IPS-NIHi7 (cell line): ENCODE results near the gene DENND1A.

ENCODE experiments used
- DNase-seq: peaks from one replicate; pipeline ENCODE4 v3.0.0; 2012; ENCODE audit warnings: mixed read lengths; ENCODE audit errors: extremely low spot score

DENND1A gene

GRCh38 chr9:123426406-123426805 is 503.5 kb downstream of the DENND1A start:
- DNase-seq, result no peak

DNA sequence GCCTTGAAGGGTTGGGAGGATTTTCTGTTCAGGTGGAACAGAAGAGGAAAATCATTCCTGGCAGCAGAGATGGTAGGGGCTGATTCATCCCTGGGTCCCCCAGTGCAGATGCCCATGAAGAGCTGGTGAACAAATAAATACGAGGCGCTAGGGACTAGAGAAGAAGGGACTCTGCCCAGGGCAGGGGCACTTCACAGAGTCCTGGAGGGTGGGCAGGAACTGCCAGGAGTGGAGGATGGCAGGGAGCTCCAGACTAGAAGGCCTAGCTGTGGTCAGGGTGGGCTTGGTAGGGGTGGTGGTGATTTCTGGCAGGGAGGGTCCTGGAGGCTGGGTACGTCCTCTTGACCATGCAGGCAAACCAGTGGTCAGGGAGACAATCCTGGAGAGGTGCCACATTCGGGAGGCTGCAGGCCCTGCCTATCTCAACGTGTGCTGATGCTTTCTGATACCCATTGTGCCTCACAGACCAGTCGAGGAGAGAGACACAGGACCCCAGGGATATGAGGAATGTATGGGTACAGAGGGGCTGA is 504.0 kb downstream of the DENND1A start:
- no peak for DNase-seq

DNA sequence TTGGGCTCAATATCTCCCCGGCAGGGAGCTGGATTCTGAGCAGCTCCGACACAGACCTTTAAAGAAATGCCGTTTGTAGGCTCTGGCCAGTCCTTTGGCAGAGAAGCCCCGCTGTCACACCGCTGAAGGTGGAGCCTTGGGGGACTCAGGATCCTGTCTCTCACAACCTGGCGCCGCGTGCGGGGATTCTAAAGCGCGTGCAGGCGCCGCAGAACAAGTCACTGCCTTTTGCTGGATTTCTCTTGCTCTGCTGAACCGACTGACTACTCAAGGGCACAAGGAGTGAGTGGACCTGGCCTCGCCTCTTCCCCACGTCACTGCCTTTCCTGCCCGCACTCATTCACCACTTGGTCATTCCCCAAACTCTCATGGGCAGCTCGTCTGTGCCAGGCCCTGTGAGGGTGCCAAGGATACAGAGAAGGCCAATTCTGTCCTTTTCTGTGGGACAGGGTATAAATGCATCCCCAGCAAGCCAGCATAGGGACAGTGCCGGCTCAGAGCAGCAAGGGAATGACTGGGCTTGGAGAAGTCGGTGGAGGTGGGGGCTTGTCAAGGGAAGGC is 504.6 kb downstream of the DENND1A start:
- DNase-seq, result no peak

DNA sequence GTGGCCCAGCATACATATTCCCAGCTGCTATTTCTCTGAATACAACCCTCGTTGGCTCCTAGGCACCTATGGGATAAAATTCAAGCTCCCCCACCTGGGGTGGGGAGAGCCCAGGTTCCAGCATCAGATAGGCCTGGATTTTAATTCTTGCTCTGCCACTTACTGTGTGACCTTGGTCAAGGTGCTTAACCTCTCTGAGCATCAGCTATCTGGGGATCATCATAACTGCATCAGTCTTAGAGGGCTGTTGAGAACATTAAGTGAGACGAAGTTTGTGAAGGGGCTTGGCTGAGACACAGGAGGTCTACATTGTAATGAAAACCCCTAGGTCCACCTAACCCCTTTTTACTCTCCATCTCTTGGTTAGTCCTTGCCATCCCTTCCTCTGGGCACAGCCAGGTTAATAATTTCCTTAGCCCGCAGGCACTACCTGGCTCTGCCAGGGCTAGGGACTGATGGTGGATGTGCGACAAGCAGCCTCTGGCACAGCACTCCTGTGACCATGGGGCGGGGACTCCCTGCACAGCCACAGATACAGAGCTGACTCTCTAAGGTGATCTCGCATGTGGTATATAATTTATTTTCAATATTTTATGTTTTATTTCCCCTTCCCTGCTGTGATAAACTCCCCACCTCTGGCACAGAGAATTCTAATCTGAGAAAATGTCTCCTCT is 505.2 kb downstream of the DENND1A start:
- DNase-seq, result no peak

DNA sequence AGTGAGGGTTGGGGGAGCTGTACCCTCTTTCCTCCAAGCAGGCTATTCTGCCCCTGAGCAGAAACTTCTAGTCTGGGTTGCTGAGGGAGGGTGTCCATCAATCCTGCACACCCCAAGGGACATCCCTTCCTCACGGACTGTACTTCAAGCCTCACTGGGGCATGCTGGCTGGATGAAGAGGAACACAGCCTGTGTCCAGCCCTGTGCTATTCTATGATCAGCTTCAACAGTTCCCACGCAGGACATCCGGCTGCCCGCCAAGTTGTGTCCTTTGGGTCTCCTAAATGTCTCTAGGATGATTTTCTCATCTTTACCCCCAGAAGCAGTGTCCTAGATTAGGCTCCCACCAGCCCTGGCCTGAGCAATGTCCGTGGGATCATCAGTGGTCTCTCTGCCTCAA is 505.8 kb downstream of the DENND1A start:
- no peak for DNase-seq

DNA sequence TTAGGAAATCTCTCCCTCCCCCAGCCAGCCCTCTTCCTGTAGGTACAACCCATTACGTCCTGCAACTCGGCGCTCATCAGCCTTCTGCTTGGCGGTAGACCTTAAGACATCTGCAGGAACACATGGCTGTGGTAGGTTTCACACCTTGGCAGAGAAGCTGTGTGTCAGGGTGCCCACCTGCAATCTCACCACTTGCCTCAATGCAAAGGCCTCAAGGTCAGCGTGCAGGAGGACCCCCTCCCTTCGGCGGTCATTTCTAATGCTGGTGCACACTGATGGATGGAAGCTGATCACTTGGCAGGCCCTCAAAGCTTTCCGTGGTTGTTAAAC is 506.6 kb downstream of the DENND1A start:
- DNase-seq, result no peak

DNA sequence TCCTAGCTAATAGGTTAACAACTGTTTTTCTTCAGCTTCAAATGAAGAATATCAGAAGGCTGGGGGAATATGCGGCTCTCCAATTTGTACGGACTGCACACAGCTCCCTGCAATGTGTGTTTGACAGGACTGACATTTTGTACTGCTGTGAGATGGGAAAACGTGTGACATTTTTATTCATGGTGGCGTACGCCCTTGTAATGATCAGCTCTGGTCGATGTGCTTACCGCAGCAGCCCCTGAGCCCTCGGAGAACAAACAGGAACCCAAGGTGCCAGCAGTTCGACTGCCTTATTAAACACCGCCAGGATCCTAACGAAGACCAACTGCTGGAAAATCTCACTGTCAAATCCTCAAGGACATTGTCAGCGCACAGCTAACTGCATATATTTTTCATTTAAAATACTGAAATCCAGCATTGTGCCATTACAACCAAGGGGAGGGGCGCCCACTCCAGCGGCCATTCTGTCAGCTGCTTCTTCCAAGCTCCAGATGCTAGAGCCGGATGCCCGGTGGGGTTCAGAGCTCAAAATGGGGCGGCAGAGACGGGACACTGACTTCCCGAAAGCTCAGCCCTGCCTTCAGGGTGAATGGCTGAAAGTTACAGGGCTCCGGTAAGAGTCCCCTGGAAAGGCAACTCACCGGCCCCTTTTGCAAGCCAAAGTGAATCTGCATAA is 507.2 kb downstream of the DENND1A start:
- DNase-seq, result peak; percentile 45

DNA sequence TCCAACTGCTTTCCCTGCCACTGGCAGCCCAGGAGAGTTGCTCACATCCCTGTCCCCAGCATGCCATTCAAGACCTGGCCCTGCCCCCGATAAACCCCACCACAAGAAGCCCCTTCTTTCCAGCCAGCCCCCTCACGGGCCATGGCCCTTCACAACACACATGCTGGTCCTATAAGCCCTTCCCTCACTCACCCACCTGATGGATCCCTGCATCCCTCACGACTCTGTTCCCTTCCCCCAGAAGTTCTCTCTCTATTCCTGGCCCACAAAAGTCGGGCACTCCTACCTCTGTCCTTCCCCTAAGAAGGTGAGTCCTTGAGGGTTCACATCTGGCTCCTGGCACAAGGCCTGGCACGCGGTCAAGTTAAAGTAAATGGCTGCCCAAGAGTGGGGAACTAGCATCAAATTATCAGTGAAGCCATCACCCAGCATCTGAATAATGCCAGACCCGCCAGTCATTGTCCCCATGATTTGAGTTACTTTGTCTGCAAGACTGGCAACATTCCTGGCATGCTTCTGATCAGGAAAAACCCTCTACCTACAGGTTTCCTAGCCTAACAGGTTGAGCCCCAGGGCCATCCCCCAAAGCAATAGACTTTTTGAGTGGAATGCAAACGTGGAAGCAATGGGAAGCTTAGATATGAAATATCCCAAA is 508.0 kb downstream of the DENND1A start:
- no peak for DNase-seq

DNA sequence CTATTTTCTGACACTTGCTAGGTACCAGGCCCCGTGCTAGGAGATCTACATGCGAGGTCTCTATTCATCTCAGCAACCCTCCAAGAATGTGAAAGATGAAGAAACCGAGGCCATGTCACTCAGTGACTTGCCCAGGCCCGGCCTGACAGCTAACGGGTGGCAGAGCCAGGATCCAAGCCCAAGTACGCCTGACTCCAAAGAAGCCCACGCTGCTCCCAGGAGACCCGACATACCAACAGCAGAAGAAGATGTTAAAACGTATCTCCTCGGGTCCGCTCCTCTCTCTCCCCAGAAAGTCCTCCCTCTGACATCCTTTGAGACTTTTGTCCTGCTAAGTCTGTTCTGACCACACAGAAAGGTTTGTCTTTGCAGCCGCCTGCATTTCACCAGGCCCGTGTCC is 508.7 kb downstream of the DENND1A start:
- DNase-seq, result no peak

DNA sequence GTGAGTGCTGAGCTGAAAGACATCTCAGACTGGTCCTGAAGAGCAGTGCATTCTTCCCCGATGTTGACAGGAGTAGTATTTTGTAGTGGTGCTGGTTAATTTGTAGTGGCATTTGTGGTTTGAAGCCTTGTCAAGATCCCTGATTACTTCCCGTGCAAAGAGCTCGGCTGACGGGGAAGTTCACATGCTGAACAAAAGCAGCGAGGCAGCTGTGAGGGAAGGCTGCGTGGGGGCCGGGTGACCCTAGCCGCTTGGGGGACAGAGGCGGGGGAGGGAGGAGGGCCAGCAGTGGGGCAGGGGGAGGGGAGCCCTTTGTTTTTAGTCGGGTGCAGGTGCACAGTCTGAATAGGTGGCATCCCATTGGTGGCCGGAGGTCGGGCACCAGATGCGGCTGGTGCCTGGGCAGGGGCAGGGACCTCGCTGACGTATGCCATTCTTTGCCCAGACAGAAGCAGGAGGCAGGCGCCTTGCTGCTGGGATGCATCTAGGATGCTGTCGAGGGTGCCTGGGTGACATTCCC is 509.3 kb downstream of the DENND1A start:
- no peak for DNase-seq

DNA sequence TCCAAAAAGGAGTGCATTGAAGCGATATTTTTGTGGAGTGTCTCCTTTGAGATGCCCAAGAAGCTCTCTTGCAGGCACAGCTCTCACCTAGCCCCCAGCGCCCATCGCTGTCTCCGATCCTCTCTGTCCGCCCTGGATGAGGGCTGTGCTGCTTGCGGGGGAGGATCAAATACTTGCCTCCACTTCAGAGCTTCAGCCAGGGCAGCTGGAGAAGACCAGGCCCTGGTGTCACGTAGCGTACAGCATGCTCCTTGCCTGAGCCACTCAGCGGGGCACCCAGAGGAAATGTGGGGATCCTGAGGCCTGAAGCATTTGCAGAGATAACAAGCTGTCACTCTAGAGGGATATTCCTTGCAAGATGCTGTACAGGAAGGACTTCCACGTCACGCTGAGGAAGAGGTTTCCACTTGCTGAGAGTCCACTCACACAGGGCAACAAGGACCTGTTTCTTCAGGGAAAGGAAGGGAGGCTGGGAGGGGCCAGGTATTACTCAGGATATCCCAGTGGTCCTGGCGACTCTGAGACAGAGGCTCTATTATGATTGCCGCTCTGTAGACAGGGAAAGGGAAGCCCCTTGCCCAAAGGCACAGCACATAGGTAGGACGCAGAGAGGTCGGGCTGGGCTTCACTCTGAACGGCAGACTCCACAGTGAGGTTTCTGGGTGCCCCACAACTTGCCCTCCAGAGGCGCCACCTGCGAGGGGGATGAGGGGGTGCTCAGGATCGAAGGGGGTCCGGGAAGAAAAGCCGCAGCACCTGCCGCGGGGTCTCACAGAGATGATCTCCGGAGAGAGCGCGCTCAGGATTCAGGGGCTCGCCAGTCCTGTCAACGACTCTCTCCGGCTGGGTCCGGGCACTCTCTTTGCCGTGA is 510.0 kb downstream of the DENND1A start:
- DNase-seq, result no peak

GRCh38 chr9:123419091-123419490 is 510.8 kb downstream of the DENND1A start:
- DNase-seq, result no peak

DNA sequence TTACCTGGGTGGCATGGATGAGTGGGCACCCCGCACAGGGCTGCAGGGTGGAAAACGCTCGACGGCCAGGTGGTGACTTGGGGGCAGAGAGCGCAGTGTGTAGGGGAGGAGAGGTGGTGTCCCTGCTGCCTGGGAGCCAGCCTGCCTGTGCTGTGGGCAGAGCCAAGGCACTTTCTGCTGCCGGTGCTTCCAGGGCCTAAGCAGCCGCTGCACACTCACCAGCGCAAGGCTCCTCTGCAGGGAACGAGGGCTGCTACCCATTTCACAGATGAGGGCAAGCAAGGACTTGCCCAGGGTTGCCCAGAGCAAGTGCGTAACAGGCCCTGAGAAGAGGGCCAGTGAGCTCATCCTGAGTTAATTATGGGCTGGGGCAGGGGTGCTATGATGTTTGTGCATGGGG is 511.4 kb downstream of the DENND1A start:
- no peak for DNase-seq

DNA sequence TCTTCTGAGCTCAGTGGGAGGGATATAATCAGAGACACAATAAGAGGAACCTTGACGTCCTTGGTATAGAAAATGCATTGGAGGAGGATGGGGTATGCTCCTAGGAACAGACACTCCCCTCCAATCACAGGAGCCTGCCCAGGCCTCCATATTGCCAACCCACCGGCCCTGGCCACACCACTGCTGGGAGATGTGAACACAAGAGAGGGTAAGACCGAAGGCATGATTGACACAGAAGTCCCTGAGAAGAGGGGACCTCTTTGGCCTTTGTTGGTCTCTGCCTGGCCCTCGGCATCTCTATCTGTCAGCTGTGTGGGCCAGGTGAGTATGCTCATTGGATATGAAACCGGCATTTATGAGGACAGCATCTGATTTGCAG is 511.9 kb downstream of the DENND1A start:
- no peak for DNase-seq

DNA sequence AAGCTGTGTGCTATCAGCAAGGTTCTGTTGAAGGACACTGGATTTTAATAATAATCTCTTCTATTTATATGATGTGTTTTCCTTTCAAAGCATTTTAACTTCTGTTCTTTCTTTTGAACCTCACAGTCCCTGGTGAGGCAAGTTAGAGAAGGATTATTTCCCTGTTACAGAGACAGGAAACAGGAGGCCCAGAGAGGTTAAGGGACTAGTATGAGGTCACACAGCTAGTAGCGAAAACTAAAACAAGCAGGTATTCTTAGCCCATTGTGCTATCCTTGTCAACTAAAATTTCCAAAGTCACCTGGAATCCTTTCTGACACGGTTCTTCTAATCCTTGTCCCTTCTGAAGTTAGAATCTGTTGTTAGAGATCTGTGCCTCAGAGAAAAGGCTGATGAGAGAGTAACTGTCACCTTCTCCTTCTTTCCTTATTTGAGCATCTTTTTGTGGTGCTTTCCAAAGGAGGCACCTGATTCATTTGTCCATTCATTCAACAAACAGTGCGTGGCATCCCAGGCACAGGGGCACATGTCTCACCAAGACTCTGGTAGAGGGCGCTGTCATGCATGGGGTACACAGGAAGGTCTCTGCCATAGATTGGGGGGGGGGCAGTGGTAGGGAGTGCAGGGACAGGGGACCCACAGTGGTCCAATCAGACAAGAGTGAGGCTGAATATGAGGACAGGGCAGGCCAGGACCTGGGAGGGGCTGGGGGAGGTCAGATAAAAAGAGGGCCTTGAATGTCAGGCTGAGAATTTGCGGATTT is 512.5 kb downstream of the DENND1A start:
- no peak for DNase-seq

DNA sequence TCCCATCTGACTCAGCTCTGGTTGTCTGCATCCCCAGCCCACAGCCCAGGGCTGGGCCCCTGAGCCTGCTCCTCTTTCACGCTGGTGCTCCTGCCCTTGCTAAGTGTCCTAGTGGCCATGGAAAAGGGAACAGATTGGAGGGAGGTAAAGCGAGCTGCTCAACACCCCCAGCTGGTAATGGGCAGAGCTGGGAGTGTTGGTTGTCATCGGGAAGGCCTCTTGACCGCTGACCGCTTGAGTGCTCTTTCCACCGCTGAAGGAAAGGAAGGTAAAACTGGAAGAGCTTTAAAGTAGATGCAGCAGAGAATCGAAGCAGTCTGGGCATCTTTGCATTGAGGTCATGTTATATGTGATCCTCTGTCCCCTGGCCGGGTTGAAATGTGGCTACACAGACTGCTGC is 513.8 kb downstream of the DENND1A start:
- DNase-seq, result no peak

GRCh38 chr9:123414936-123415930 is 514.7 kb downstream of the DENND1A start:
- DNase-seq, result no peak

- DNase-seq, result no peak
Measured at GRCh38 chr9:123414204-123414603, 515.7 kb downstream of the DENND1A start.

- DNase-seq, result no peak
Measured at GRCh38 chr9:123412171-123412820, 517.6 kb downstream of the DENND1A start.
